Peyer's patch (tissue), 4 donors: ENCODE measurements around the gene SRRT. TPM values are rescaled to one million over a fixed set of nuclear protein-coding genes. Genes with fewer than 3 reads are reported as not detected.

Experiments used
- DNase-seq, 3 donors: peaks; one replicate each; pipeline ENCODE4 v3.0.0-alpha.2; 2017 to 2019
- H3K27ac ChIP-seq, 4 donors: fragments of 200-600 bp; sonication (generic); one replicate each; pipeline ENCODE4 v1.5.1; 2016 to 2019
- H3K27me3 ChIP-seq, 2 donors: fragments of 200-600 bp; sonication (generic); one replicate each; pipeline ENCODE4 v1.5.1; 2019
- H3K36me3 ChIP-seq, 3 donors: fragments of 200-600 bp; sonication (generic); one replicate each; pipeline ENCODE4 v1.5.1; 2016 to 2019
- H3K4me1 ChIP-seq, 4 donors: fragments of 200-600 bp; sonication (generic); one replicate each; pipeline ENCODE4 v1.5.1; 2016 to 2019
- H3K4me3 ChIP-seq, 4 donors: fragments of 200-600 bp; sonication (generic); 1 replicate in 3 of 4; 2 replicates in 1 of 4; pipeline ENCODE4 v1.5.1; 2016 to 2019; ENCODE audit warnings: mild to moderate bottlenecking in 1 of 4
- H3K9me3 ChIP-seq, 4 donors: fragments of 200-600 bp; sonication (generic); one replicate each; pipeline ENCODE4 v1.5.1; 2016 to 2019; ENCODE audit warnings: mild to moderate bottlenecking in 1 of 4
- CTCF ChIP-seq, 6 experiments: fragments of 450-650 bp in 4 of 6; fragments of 200-600 bp in 2 of 6; sonication (generic) in 1 of 6; IDR thresholded peaks; one replicate each; pipeline ENCODE4 v1.5.1; 2017 to 2019; ENCODE audit warnings: antibody characterized with exemption in 6 of 6, mild to moderate bottlenecking in 3 of 6, moderate library complexity in 1 of 6
- POLR2A ChIP-seq, 2 donors: fragments of 450-650 bp; IDR thresholded peaks; one replicate each; pipeline ENCODE4 v1.5.1; 2017; ENCODE audit warnings: antibody characterized with exemption in 2 of 2, mild to moderate bottlenecking in 2 of 2, moderate library complexity in 2 of 2
- total RNA-seq, 4 donors: library from RNA; depleted of rRNA; stranded (reverse); fragments of >200 nt; gene quantifications; one replicate each; pipeline ENCODE4 v1.1.0, GENCODE V29; 2016

Gene SRRT
- total RNA-seq, 4 donors from 2014 or later = 60.9 to 272 (median 113) TPM

- Histone ChIP-seq H3K27me3 (peaks cover 0 to 16% of the 10 kb centered on the region in 2 donors), H3K9me3 (no peaks in the 10 kb centered on the region), H3K36me3 (no peaks in the 10 kb centered on the region), H3K4me1 (peaks cover under 1 to 58% (median 29%) of the 10 kb centered on the region in 4 donors), H3K4me3 (peak overlapping the region in 3 of 4 donors; percentile 60 to 70 (median 62)), H3K27ac (peak overlapping the region in 1 of 4 donors; percentile 35)
- DNase-seq = no peak
- no peak for TF ChIP-seq CTCF (IDR thresholded peaks at IDR 0.05)
- no peak for TF ChIP-seq POLR2A (IDR thresholded peaks at IDR 0.05)
Measured at GRCh38 chr7:100893910-100894721, 19.2 kb downstream of the SRRT start.

- Histone ChIP-seq H3K4me3 (peak overlapping the region; percentile 37 to 70 (median 61)), H3K27ac (peak overlapping the region in 3 of 4 donors; percentile 35 to 86 (median 82)), H3K4me1 (peaks cover 0 to 57% (median 27%) of the 10 kb centered on the region in 4 donors), H3K36me3 (no peaks in the 10 kb centered on the region), H3K9me3 (no peaks in the 10 kb centered on the region), H3K27me3 (peaks cover 0 to 16% of the 10 kb centered on the region in 2 donors)
- DNase-seq = peak; percentile 52 to 78 (median 78)
- TF ChIP-seq POLR2A (IDR thresholded peaks at IDR 0.05) = no peak
- TF ChIP-seq CTCF (IDR thresholded peaks at IDR 0.05) = peak; percentile 49 to 87 (median 84)
Measured at GRCh38 chr7:100894860-100895700, 20.2 kb downstream of the SRRT start.

- TF ChIP-seq POLR2A (IDR thresholded peaks at IDR 0.05) = peak in 1 of 2 donors; percentile 6
- no peak for TF ChIP-seq CTCF (IDR thresholded peaks at IDR 0.05)
- Histone ChIP-seq H3K4me1 (peaks cover 0 to 51% (median 23%) of the 10 kb centered on the region in 4 donors), H3K4me3 (peak within 1 kb of the TSS; percentile 37 to 70 (median 61)), H3K9me3 (no peaks in the 10 kb centered on the region), H3K27me3 (peaks cover 0 to 16% of the 10 kb centered on the region in 2 donors), H3K36me3 (no peaks in the 10 kb centered on the region), H3K27ac (peak within 1 kb of the TSS in 3 of 4 donors; percentile 35 to 86 (median 82))
- DNase-seq = no peak
Measured at GRCh38 chr7:100895701-100895955, 20.7 kb downstream of the SRRT start, which contains the start of gene ACHE. TSS of gene ACHE (minus strand) at chr7:100895888. CDS start at chr7:100894232, 1,656 bp downstream.

GRCh38 chr7:100895956-100896731 lies 21.2 kb downstream of the SRRT start:
- DNase-seq = peak in 2 of 3 donors; percentile 81 to 84
- Histone ChIP-seq H3K27ac (peak overlapping the region in 3 of 4 donors; percentile 35 to 86 (median 82)), H3K9me3 (no peaks in the 10 kb centered on the region), H3K36me3 (no peaks in the 10 kb centered on the region), H3K4me3 (peak overlapping the region; percentile 37 to 70 (median 61)), H3K27me3 (peaks cover 0 to 16% of the 10 kb centered on the region in 2 donors), H3K4me1 (peaks cover 0 to 46% (median 18%) of the 10 kb centered on the region in 4 donors)
- peak; percentile 40 to 71 for TF ChIP-seq POLR2A (IDR thresholded peaks at IDR 0.05)
- TF ChIP-seq CTCF (IDR thresholded peaks at IDR 0.05) = no peak
